Measurements from ENCODE around the gene ATXN7L3B.

GRCh38 chr12:74490390-74491064 is 47.1 kb upstream of the ATXN7L3B start:
- TF ChIP-seq, protein P1, sequence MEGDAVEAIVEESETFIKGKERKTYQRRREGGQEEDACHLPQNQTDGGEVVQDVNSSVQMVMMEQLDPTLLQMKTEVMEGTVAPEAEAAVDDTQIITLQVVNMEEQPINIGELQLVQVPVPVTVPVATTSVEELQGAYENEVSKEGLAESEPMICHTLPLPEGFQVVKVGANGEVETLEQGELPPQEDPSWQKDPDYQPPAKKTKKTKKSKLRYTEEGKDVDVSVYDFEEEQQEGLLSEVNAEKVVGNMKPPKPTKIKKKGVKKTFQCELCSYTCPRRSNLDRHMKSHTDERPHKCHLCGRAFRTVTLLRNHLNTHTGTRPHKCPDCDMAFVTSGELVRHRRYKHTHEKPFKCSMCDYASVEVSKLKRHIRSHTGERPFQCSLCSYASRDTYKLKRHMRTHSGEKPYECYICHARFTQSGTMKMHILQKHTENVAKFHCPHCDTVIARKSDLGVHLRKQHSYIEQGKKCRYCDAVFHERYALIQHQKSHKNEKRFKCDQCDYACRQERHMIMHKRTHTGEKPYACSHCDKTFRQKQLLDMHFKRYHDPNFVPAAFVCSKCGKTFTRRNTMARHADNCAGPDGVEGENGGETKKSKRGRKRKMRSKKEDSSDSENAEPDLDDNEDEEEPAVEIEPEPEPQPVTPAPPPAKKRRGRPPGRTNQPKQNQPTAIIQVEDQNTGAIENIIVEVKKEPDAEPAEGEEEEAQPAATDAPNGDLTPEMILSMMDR (IDR thresholded peaks at IDR 0.05), result no peak
- TF ChIP-seq POLR2A (IDR thresholded peaks at IDR 0.05), result no peak
